ENCODE results near the gene ELAVL1. TPM values are rescaled to one million over a fixed set of nuclear protein-coding genes. Genes with fewer than 3 reads are reported as not detected.
A peak's percentile ranks its signal among the peaks of the same experiment; 100 is the strongest.
"Not testable (repeated sequence)": the region's sequence is repeated elsewhere in the genome, so short reads cannot be mapped to it uniquely, and the experiment has no call there.

ELAVL1 gene
- total and polyA plus RNA-seq, 4 experiments from 2014 or later: 54.2 to 57.8 (median 55.5) TPM

DNA sequence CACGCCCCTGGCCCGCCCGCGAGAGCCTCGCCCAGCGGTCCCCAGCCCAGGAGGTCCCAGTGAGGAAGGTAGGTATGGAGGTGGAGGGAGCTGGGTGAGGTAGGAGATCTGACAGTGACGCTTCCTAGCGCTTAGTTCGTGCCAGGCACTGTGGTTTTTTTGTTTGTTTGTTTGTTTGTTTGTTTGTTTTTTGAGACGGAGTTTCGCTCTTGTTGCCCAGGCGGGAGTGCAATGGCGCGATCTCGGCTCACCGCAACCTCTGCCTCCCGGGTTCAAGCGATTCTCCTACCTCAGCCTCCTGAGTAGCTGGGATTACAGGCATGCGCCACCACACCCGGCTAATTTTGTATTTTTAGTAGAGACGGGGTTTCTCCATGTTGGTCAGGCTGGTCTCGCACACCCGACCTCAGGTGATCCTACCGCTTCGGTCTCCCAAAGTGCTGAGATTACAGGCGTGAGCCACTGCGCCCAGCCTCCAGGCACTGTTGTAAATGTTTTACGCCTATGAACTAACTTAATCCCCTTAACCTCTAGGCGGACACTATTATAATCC lies 87.3 kb downstream of the ELAVL1 start:
- ChIA-PET CTCF (ENCODE audit: partially characterized antibody) (interaction anchor here (1.1 to 7.3 kb wide), 6 partner anchors 9 to 24 kb away, joined by 3 to 66 read pairs (median 4); partner anchors contain the start of genes MAP2K7 and TIMM44), POLR2A (ENCODE audit: partially characterized antibody) (interaction anchor here (1.1 to 5.6 kb wide), 7 partner anchors 9 to 87 kb away, joined by 4 to 82 read pairs (median 9); partner anchors contain the start of genes ELAVL1, MAP2K7 and TIMM44)
- H3K4me3 ChIP-seq (ENCODE audit: low read length in 2 of 2); H3K27ac ChIP-seq (ENCODE audit: low read depth, low read length); H3K9me3 ChIP-seq (ENCODE audit: control insufficient read depth in 1 of 2, low read length in 2 of 2); H3K9me3 Mint-ChIP-seq; DNase-seq; H3K36me3 Mint-ChIP-seq; intact Hi-C loops (cut with micrococcal nuclease): not testable (repeated sequence)
- peaks cover 16 to 27% of the 10 kb centered on the region in 2 donors for H3K27me3 Mint-ChIP-seq
- H3K4me1 Mint-ChIP-seq: peaks cover 14 to 53% (median 36%) of the 10 kb centered on the region in 4 donors
- H3K4me3 Mint-ChIP-seq: peak overlapping the region in 7 of 8 donors; percentile 50 to 85 (median 57)
- Histone ChIP-seq H3K27me3 (ENCODE audit: insufficient read depth, low read length) (peaks cover 13% of the 10 kb centered on the region), H3K36me3 (ENCODE audit: insufficient read depth, low read length) (peaks cover 15% of the 10 kb centered on the region), H3K4me1 (ENCODE audit: insufficient read depth, low read length) (peaks cover 52% of the 10 kb centered on the region)
- peak overlapping the region in 4 of 7 donors; percentile 22 to 72 (median 36) for H3K27ac Mint-ChIP-seq

- Mint-ChIP-seq H3K27ac (peak overlapping the region in 4 of 7 donors; percentile 22 to 72 (median 36)), H3K4me1 (peaks cover 14 to 50% (median 34%) of the 10 kb centered on the region in 4 donors), H3K4me3 (peak overlapping the region; percentile 77 to 89 (median 86)), H3K36me3 (peaks cover 5 to 8% of the 10 kb centered on the region in 2 donors), H3K27me3 (peaks cover 16 to 27% of the 10 kb centered on the region in 2 donors), H3K9me3 (peaks cover 0 to 4% (median 0%) of the 10 kb centered on the region in 8 donors)
- POLR2A ChIA-PET (ENCODE audit: partially characterized antibody): interaction anchor here (1.1 to 5.6 kb wide), 7 partner anchors 9 to 88 kb away, joined by 4 to 82 read pairs (median 9); partner anchors contain the start of genes ELAVL1, MAP2K7 and TIMM44
- CTCF ChIA-PET (ENCODE audit: partially characterized antibody): interaction anchor here (1.1 to 7.3 kb wide), 6 partner anchors 9 to 25 kb away, joined by 3 to 66 read pairs (median 4); partner anchors contain the start of genes MAP2K7 and TIMM44
- Histone ChIP-seq H3K27ac (ENCODE audit: low read depth, low read length) (peak overlapping the region; percentile 19), H3K9me3 (ENCODE audit: control insufficient read depth in 1 of 2, low read length in 2 of 2) (no peaks in the 10 kb centered on the region), H3K4me3 (ENCODE audit: low read length in 2 of 2) (peak overlapping the region; percentile 7 to 36), H3K36me3 (ENCODE audit: insufficient read depth, low read length) (peaks cover 8% of the 10 kb centered on the region), H3K27me3 (ENCODE audit: insufficient read depth, low read length) (peaks cover 13% of the 10 kb centered on the region), H3K4me1 (ENCODE audit: insufficient read depth, low read length) (peaks cover 52% of the 10 kb centered on the region)
- DNase-seq: peak; percentile 46 to 70 (median 52)
- intact Hi-C loops (cut with micrococcal nuclease): no loop called here
Measured at GRCh38 chr19:7917267-7918061, 88.0 kb downstream of the ELAVL1 start.

- CTCF ChIA-PET (ENCODE audit: partially characterized antibody): interaction anchor here (1.1 to 7.3 kb wide), 3 partner anchors 8 to 26 kb away, joined by 3 to 66 read pairs (median 5); partner anchors contain the start of gene TIMM44
- intact Hi-C loops (cut with micrococcal nuclease): no loop called here
- peaks cover 0 to 4% (median 0%) of the 10 kb centered on the region in 8 donors for H3K9me3 Mint-ChIP-seq
- POLR2A ChIA-PET (ENCODE audit: partially characterized antibody): interaction anchor here (1.7 to 5.6 kb wide), 6 partner anchors 9 to 88 kb away, joined by 5 to 82 read pairs (median 14); partner anchors contain the start of genes ELAVL1, MAP2K7 and TIMM44
- H3K36me3 Mint-ChIP-seq: peaks cover 8 to 10% of the 10 kb centered on the region in 2 donors
- peaks cover 14 to 47% (median 31%) of the 10 kb centered on the region in 4 donors for H3K4me1 Mint-ChIP-seq
- H3K27me3 ChIP-seq (ENCODE audit: insufficient read depth, low read length): peaks cover 13% of the 10 kb centered on the region
- H3K9me3 ChIP-seq (ENCODE audit: control insufficient read depth in 1 of 2, low read length in 2 of 2): no peaks in the 10 kb centered on the region
- peak overlapping the region in 4 of 7 donors; percentile 41 to 69 (median 58) for H3K27ac Mint-ChIP-seq
- DNase-seq: peak in 1 of 5 donors; percentile 19
- peak overlapping the region; percentile 7 to 36 for H3K4me3 ChIP-seq (ENCODE audit: low read length in 2 of 2)
- peaks cover 2% of the 10 kb centered on the region for H3K36me3 ChIP-seq (ENCODE audit: insufficient read depth, low read length)
- H3K4me3 Mint-ChIP-seq: peak overlapping the region; percentile 77 to 89 (median 85)
- H3K27ac ChIP-seq (ENCODE audit: low read depth, low read length): peak overlapping the region; percentile 19
- H3K4me1 ChIP-seq (ENCODE audit: insufficient read depth, low read length): peaks cover 48% of the 10 kb centered on the region
- peaks cover 16 to 27% of the 10 kb centered on the region in 2 donors for H3K27me3 Mint-ChIP-seq
Measured at GRCh38 chr19:7916955-7917266, 88.5 kb downstream of the ELAVL1 start.

DNA sequence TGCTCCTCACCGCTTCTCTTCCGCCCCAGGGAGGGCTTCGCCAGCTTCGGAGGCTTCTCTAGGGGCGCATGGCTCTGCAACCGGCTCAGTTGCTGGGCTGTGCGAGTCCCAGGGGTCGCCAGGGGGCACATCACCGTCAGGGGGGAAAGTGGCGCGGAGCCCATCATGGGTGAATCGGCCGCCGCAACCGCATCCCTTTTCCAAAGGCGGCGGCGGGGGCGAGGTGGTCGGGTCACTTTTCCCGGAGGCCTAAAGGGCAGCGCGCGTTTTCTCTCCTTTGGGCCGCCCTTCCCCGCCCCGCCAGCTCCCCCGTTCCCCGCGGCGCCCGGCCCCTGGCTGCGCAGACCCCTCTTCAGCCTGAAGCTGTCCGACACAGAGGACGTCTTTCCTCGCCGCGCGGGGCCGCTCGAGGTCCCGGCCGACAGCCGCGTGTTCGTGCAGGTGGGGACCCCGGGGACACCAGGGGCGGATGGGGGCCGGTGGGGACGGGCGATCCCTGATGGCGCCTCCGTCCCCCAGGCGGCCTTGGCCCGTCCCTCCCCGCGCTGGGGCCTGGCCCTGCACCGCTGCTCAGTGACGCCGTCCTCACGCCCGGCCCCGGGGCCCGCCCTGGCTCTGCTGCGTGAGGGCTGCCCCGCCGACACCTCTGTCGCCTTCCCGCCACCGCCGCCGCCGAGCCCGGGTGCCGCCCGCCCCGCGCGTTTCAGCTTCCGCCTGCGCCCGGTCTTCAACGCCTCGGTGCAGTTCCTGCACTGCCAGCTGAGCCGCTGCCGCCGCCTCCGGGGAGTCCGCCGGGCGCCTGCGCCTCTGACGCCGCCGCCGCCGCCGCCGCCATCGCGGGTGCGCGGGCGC lies 89.1 kb downstream of the ELAVL1 start:
- ChIA-PET CTCF (ENCODE audit: partially characterized antibody) (interaction anchor here (1.4 to 7.3 kb wide), 2 partner anchors 8 to 26 kb away, joined by 5 to 66 read pairs; partner anchors contain the start of gene TIMM44), POLR2A (ENCODE audit: partially characterized antibody) (interaction anchor here (1.3 to 5.6 kb wide), 8 partner anchors 8 to 89 kb away, joined by 5 to 82 read pairs (median 10); partner anchors contain the start of genes ELAVL1, MAP2K7 and TIMM44)
- peaks cover 16 to 27% of the 10 kb centered on the region in 2 donors for H3K27me3 Mint-ChIP-seq
- Histone ChIP-seq H3K27ac (ENCODE audit: low read depth, low read length) (no peak overlapping the region), H3K36me3 (ENCODE audit: insufficient read depth, low read length) (no peaks in the 10 kb centered on the region), H3K27me3 (ENCODE audit: insufficient read depth, low read length) (peaks cover 13% of the 10 kb centered on the region), H3K4me3 (ENCODE audit: low read length in 2 of 2) (peak overlapping the region in 1 of 2 donors; percentile 36), H3K4me1 (ENCODE audit: insufficient read depth, low read length) (peaks cover 42% of the 10 kb centered on the region), H3K9me3 (ENCODE audit: control insufficient read depth in 1 of 2, low read length in 2 of 2) (no peaks in the 10 kb centered on the region)
- DNase-seq: peak; percentile 51 to 69 (median 58)
- peak overlapping the region in 1 of 7 donors; percentile 65 for H3K27ac Mint-ChIP-seq
- H3K36me3 Mint-ChIP-seq: peaks cover 12 to 15% of the 10 kb centered on the region in 2 donors
- H3K4me1 Mint-ChIP-seq: peaks cover 14 to 43% (median 29%) of the 10 kb centered on the region in 4 donors
- intact Hi-C loops (cut with micrococcal nuclease): no loop called here
- peak overlapping the region; percentile 43 to 89 (median 60) for H3K4me3 Mint-ChIP-seq
- peaks cover 0 to 4% (median 0%) of the 10 kb centered on the region in 8 donors for H3K9me3 Mint-ChIP-seq

- Mint-ChIP-seq H3K27ac (peak overlapping the region in 1 of 7 donors; percentile 57), H3K4me3 (peak overlapping the region; percentile 35 to 72 (median 66)), H3K27me3 (peaks cover 16 to 27% of the 10 kb centered on the region in 2 donors), H3K36me3 (peaks cover 18 to 21% of the 10 kb centered on the region in 2 donors), H3K9me3 (peaks cover 0 to 3% (median 0%) of the 10 kb centered on the region in 8 donors), H3K4me1 (peaks cover 12 to 36% (median 25%) of the 10 kb centered on the region in 4 donors)
- DNase-seq: peak in 2 of 5 donors; percentile 16 to 31
- Histone ChIP-seq H3K27ac (ENCODE audit: low read depth, low read length) (no peak overlapping the region), H3K4me3 (ENCODE audit: low read length in 2 of 2) (no peak overlapping the region), H3K36me3 (ENCODE audit: insufficient read depth, low read length) (peaks cover under 1% of the 10 kb centered on the region), H3K27me3 (ENCODE audit: insufficient read depth, low read length) (peaks cover 13% of the 10 kb centered on the region), H3K9me3 (ENCODE audit: control insufficient read depth in 1 of 2, low read length in 2 of 2) (no peaks in the 10 kb centered on the region), H3K4me1 (ENCODE audit: insufficient read depth, low read length) (peaks cover 38% of the 10 kb centered on the region)
- CTCF ChIA-PET (ENCODE audit: partially characterized antibody): no interaction called here
- intact Hi-C loops (cut with micrococcal nuclease): no loop called here
- POLR2A ChIA-PET (ENCODE audit: partially characterized antibody): interaction anchor here (1.3 to 5.3 kb wide), 5 partner anchors 7 to 90 kb away, joined by 6 to 21 read pairs (median 12); partner anchors contain the start of genes ELAVL1, MAP2K7 and TIMM44
Measured at GRCh38 chr19:7915250-7916102, 90.0 kb downstream of the ELAVL1 start.
